Measurements from ENCODE around the gene CNEP1R1.

DNA sequence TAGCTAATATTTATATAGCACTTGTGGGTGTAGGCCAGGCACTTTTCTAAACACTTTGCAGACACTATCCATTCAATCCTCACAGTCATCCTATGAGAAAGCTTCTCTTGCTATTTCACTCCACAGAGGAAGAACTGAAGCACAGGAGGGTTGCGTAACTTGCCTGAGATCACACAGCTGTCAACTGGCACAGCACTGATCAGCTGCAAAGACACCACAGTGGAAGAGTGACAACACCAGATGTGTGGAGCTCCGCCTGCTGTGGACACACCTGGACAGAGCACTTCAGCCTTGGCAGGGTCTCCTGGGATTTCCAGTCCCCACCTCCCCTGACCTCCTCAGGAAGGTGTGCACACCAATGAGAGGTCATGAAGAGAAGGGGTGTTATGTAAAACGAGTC is 13.3 kb upstream of the CNEP1R1 start:
- TF ChIP-seq TAF1 (IDR thresholded peaks at IDR 0.05; ENCODE audit: low read depth, low read length), result no peak
- TF ChIP-seq POLR2A (IDR thresholded peaks at IDR 0.05; ENCODE audit: low read depth, low read length), result no peak
